GM18505 (cell line): ENCODE measurements around the gene ESPNL.

ENCODE experiments used
- ATAC-seq: cut with Tn5 transposase; IDR thresholded peaks from one replicate; pipeline ENCODE4 v1.9.1; 2021; ENCODE audit not compliant: unreplicated experiment
- POLR2A ChIP-seq: IDR thresholded peaks from 4 replicates; pipeline ENCODE4 v1.6.1; 2011; ENCODE audit warnings: borderline replicate concordance; ENCODE audit not compliant: insufficient read depth, insufficient read length; ENCODE audit errors: extremely low read depth

The ESPNL gene

GRCh38 chr2:238157506-238158017, 57.4 kb downstream of the ESPNL start:
- no peak for TF ChIP-seq POLR2A
- ATAC-seq: no peak

GRCh38 chr2:238158018-238158508, 57.9 kb downstream of the ESPNL start:
- ATAC-seq: no peak
- TF ChIP-seq POLR2A: no peak

GRCh38 chr2:238158509-238159070, 58.5 kb downstream of the ESPNL start, which contains the start of gene ERFE:
Gene ERFE, plus strand, starts transcription at chr2:238158970. Its CDS starts 38 bp downstream, at chr2:238159008.
- peak; percentile 57 for ATAC-seq

GRCh38 chr2:238159071-238159539, 59.0 kb downstream of the ESPNL start:
- ATAC-seq: peak; percentile 34

More at GRCh38 chr2:238158509-238159070, 58.5 kb downstream of the ESPNL start, which contains the start of gene ERFE:
- TF ChIP-seq POLR2A: no peak

GRCh38 chr2:238159661-238160205, 59.6 kb downstream of the ESPNL start:
- ATAC-seq: no peak
- TF ChIP-seq POLR2A: no peak

More at GRCh38 chr2:238159071-238159539, 59.0 kb downstream of the ESPNL start:
- no peak for TF ChIP-seq POLR2A

- ATAC-seq: no peak
- no peak for TF ChIP-seq POLR2A
Measured at GRCh38 chr2:238160206-238161129, 60.3 kb downstream of the ESPNL start.

- ATAC-seq: no peak
- no peak for TF ChIP-seq POLR2A
Measured at GRCh38 chr2:238161291-238162051, 61.3 kb downstream of the ESPNL start.

- no peak for ATAC-seq
- TF ChIP-seq POLR2A: no peak
Measured at GRCh38 chr2:238162251-238162845, 62.2 kb downstream of the ESPNL start.

- no peak for TF ChIP-seq POLR2A
- ATAC-seq: no peak
Measured at GRCh38 chr2:238162846-238163441, 62.8 kb downstream of the ESPNL start.

- ATAC-seq: no peak
- no peak for TF ChIP-seq POLR2A
Measured at GRCh38 chr2:238163481-238164198, 63.5 kb downstream of the ESPNL start.

GRCh38 chr2:238164906-238165287, 64.8 kb downstream of the ESPNL start:
- no peak for TF ChIP-seq POLR2A
- no peak for ATAC-seq
